ENCODE measurements around the gene YIPF3. TPM values are rescaled to one million over a fixed set of nuclear protein-coding genes. Genes with fewer than 3 reads are reported as not detected.

The YIPF3 gene
- total RNA-seq, 1 experiment from 2014 or later = 92.9 TPM

DNA sequence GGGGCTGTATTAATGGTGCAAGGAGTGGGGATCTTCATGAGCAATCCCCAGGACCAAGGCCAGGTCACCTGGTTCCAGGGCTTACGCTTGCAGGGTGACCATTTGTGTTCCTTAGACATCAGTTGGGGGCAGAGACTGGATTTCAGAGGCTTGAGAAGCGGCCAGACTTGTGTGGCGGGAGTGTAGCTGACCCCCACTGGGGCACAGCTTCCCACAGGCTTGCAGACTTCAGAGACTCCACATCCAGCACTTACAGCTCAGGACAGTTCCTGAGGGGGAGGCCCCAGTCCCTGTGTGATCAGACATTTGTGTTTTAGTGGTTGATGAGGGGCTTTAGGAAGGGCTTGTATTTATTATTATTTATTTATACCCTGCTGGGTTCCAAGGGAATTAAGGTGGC is 24.1 kb downstream of the YIPF3 start:
- Histone ChIP-seq H3K27me3 (ENCODE audit: control insufficient read depth, insufficient read depth, low read length) (no peaks in the 10 kb centered on the region), H3K4me3 (ENCODE audit: insufficient read depth, low read depth, low read length) (no peak overlapping the region), H3K36me3 (replicated peaks; ENCODE audit: control insufficient read depth, insufficient read depth, low read length) (peaks cover 4% of the 10 kb centered on the region)
- peak; percentile 76 for DNase-seq

DNA sequence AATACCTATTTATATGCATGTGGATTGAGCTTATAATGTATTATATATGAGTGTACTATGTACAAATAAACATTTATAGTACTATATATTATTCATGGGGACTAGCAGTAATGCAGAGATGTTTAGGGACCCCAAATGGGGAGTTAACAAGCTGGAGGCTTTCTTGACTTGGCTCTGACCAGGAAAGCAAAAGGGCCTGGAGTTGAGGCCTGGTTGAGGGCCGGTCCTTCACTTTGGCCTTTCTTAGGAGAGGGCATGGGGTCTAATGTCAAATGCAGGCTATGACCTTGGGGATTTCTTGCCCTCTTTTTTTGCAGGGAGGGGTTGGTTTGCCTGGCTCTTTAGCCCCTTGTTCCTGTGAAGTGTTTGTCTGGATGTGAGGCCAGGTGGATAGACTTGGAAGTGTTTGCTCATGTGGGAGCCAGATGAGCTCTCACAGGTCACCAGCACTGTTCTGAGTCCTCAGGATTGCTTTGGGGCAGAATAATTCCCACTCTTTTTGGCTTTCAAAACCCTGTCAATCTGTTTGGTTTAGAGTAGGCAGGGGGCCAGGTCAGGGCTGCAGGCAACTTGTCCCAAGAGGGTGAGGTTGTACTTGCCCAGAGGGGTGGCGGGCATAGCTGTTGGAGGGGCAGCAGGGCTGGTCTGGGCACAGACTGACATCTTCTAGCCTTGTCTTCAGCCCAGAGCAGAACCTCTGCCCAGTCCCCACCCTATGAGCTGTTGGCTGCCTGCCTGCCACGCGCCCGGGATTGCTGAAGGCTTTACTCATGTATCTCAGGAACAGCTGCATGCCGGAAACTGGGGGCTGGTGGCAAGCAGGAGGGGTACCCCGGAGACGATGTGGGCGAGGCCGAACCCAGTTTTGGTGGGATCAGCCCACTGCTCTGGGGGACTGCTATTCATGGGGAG is 24.7 kb downstream of the YIPF3 start:
- no peak overlapping the region for H3K4me3 ChIP-seq (ENCODE audit: insufficient read depth, low read depth, low read length)
- peak; percentile 31 for DNase-seq
- H3K36me3 ChIP-seq (replicated peaks; ENCODE audit: control insufficient read depth, insufficient read depth, low read length) = peaks cover 4% of the 10 kb centered on the region
- H3K27me3 ChIP-seq (ENCODE audit: control insufficient read depth, insufficient read depth, low read length) = no peaks in the 10 kb centered on the region

DNA sequence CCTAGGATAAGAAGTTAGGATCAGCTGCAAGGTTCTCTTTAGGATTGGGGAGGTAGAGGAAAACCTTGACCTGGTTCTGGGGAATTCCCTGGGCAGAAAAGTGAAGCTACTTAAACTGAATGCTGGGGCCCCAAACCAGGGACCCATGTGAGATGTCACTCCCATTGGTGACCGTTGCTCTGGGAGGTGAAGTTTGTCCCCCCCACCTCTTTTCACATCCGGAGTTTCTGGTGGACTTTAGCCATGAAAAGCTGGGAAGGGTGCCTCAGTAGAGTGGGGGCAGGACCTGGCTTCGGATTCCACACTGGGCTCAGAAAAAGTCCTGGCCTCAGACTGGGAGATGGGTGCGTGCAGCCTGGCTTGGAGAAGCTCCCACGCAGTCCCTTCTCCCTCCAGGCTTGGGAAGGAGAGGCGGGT is 26.2 kb downstream of the YIPF3 start:
- Histone ChIP-seq H3K36me3 (replicated peaks; ENCODE audit: control insufficient read depth, insufficient read depth, low read length) (peaks cover 4% of the 10 kb centered on the region), H3K4me3 (ENCODE audit: insufficient read depth, low read depth, low read length) (no peak overlapping the region), H3K27me3 (ENCODE audit: control insufficient read depth, insufficient read depth, low read length) (no peaks in the 10 kb centered on the region)
- peak; percentile 26 for DNase-seq

DNA sequence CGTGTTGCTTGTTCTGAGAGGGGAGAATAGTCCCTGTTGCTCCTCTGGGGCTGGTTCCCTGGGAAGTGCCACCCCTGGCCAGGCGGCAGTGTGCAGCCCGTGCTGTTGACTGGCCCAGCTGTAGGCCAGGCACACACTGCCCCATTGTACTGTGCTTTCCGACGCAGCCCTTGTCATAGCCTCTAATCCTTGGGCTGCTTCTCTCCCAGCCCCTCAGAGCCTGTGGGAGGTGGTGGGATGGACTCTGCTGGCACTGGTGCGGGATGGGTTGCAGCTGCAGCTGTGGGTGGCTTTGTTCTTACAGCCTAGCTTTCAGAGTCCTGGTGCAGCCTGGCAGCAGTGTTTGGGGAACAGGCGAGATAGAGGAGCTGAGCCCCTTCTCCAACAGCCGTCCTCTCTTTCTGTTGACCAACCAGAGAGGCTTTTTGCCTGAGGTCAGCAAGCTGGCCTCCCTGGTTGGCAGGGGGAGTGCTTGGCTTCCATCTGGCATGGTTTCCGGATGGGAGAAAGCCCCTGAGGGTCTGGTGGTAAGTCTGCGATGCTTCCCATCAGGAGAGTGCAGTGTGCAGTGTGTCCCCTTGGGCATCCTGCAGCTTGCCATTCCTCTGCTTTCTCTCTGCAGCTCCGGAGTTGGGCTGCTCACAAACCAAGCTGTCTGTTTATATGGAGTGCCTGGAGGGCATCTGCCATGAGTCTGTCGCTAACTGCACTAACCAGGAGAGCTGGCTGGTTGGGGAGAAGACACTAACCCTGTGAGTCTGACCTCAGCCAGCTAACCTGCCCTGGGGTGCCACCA is 27.3 kb downstream of the YIPF3 start:
- Histone ChIP-seq H3K36me3 (replicated peaks; ENCODE audit: control insufficient read depth, insufficient read depth, low read length) (peaks cover 4% of the 10 kb centered on the region), H3K27me3 (ENCODE audit: control insufficient read depth, insufficient read depth, low read length) (no peaks in the 10 kb centered on the region), H3K4me3 (ENCODE audit: insufficient read depth, low read depth, low read length) (no peak overlapping the region)
- DNase-seq = peak; percentile 35

DNA sequence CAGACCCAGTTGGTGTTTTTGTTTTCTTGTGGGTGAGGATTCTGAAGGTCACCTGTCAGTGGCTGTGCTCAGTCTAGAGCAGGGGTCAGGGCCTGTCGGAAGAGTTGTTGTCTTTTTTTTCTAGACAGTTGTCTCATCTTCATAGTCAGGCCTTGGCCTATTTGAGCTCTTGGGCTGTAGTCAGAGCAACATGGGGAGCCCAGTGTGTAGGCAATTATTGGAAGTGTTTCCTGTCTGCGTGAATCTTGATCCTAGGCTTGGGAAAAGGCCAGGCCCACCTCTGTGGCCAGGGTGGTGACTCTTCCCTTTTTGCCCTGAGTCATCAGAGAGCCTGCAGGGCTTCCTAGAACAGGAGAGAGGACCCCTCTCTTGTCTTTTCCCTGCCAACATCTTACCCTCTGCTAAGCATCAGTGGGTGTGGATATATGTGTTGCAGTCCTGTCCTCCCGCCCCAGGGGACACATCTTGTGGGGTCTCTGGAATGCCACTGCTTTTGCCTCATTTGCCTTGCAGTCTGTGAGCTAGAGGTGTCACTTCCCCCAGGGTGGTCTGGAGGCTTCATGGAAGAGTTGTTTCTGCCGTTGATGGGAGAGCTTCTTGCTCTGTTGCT is 28.0 kb downstream of the YIPF3 start:
- no peaks in the 10 kb centered on the region for H3K27me3 ChIP-seq (ENCODE audit: control insufficient read depth, insufficient read depth, low read length)
- peaks cover 4% of the 10 kb centered on the region for H3K36me3 ChIP-seq (replicated peaks; ENCODE audit: control insufficient read depth, insufficient read depth, low read length)
- peak; percentile 40 for DNase-seq
- H3K4me3 ChIP-seq (ENCODE audit: insufficient read depth, low read depth, low read length) = no peak overlapping the region

- no peak for DNase-seq
- no peak overlapping the region for H3K4me3 ChIP-seq (ENCODE audit: insufficient read depth, low read depth, low read length)
- no peaks in the 10 kb centered on the region for H3K27me3 ChIP-seq (ENCODE audit: control insufficient read depth, insufficient read depth, low read length)
- peaks cover 1% of the 10 kb centered on the region; the same call in 1 of the 2 replicates for H3K36me3 ChIP-seq (replicated peaks; ENCODE audit: control insufficient read depth, insufficient read depth, low read length)
These were observed 35.0 kb downstream of the YIPF3 start for GRCh38 chr6:43481591-43482236.

- H3K36me3 ChIP-seq (replicated peaks; ENCODE audit: control insufficient read depth, insufficient read depth, low read length) = peaks cover 1% of the 10 kb centered on the region; the same call in 1 of the 2 replicates
- no peak for DNase-seq
These were observed 35.7 kb downstream of the YIPF3 start for GRCh38 chr6:43481075-43481474.

DNA sequence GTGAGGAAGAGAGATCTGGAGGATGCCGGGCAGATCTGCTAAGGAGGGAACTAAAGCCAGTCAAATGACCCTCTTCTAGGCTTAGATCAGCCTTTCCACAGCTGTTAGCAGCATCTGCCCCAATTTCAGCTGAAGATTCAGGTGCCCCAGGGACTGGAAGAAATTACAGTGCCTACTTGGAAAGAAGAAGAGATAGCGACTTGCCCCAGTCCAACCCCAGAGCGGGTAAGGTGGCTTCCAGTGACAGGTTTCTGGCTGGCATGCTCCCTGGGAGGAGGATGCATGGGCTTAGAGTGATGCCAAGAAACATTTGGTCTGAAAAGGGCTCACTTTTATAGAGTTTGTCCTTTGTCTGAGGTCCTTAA is 38.7 kb downstream of the YIPF3 start:
- no peak for DNase-seq
- no peaks in the 10 kb centered on the region for H3K27me3 ChIP-seq (ENCODE audit: control insufficient read depth, insufficient read depth, low read length)

More at GRCh38 chr6:43481075-43481474, 35.7 kb downstream of the YIPF3 start:
- H3K27me3 ChIP-seq (ENCODE audit: control insufficient read depth, insufficient read depth, low read length) = no peaks in the 10 kb centered on the region
- no peak overlapping the region for H3K4me3 ChIP-seq (ENCODE audit: insufficient read depth, low read depth, low read length)

GRCh38 chr6:43477235-43478007 is 39.3 kb downstream of the YIPF3 start, which contains the start of gene TJAP1:
Gene TJAP1, plus strand, starts transcription at chr6:43477570. Its CDS starts 21,432 bp downstream, at chr6:43499002.
- H3K4me3 ChIP-seq (ENCODE audit: insufficient read depth, low read depth, low read length) = peak within 1 kb of the TSS; percentile 49
- peak; percentile 97 for DNase-seq
- H3K27me3 ChIP-seq (ENCODE audit: control insufficient read depth, insufficient read depth, low read length) = no peaks in the 10 kb centered on the region
- 0 out of 2 replicates have a peak, but pooled peaks cover 1% of the 10 kb centered on the region for H3K36me3 ChIP-seq (replicated peaks; ENCODE audit: control insufficient read depth, insufficient read depth, low read length)

More for the DNA sequence above, 38.7 kb downstream of the YIPF3 start:
- peak overlapping the region; percentile 49 for H3K4me3 ChIP-seq (ENCODE audit: insufficient read depth, low read depth, low read length)
- H3K36me3 ChIP-seq (replicated peaks; ENCODE audit: control insufficient read depth, insufficient read depth, low read length) = 0 out of 2 replicates have a peak, but pooled peaks cover 1% of the 10 kb centered on the region

- Histone ChIP-seq H3K27me3 (ENCODE audit: control insufficient read depth, insufficient read depth, low read length) (no peaks in the 10 kb centered on the region), H3K4me3 (ENCODE audit: insufficient read depth, low read depth, low read length) (peak overlapping the region; percentile 36), H3K36me3 (replicated peaks; ENCODE audit: control insufficient read depth, insufficient read depth, low read length) (0 out of 2 replicates have a peak, but pooled peaks cover 1% of the 10 kb centered on the region)
- DNase-seq = no peak
These were observed 40.0 kb downstream of the YIPF3 start for GRCh38 chr6:43476746-43477145.

DNA sequence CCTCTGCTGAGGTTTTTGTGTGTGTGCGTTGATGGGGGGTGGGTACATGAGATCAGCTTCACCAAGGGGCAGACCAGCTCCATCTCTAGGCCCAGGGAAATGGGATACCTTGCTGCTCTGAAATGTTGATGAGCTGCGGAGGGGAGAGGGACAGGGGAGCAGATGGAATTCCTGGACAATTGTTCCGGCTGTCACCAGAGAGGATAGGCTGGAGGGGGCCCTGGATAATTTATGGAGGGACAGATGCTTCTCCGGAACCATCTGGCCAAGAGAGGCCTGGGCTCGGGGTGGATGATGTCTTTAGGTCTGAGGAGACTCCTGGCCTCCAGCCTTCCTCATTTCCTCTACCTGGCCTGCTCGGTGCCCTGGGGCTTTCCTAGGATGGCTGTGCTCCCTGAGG is 41.2 kb downstream of the YIPF3 start:
- Histone ChIP-seq H3K27me3 (ENCODE audit: control insufficient read depth, insufficient read depth, low read length) (no peaks in the 10 kb centered on the region), H3K4me3 (ENCODE audit: insufficient read depth, low read depth, low read length) (no peak overlapping the region), H3K36me3 (replicated peaks; ENCODE audit: control insufficient read depth, insufficient read depth, low read length) (0 out of 2 replicates have a peak, but pooled peaks cover 1% of the 10 kb centered on the region)
- DNase-seq = no peak

DNA sequence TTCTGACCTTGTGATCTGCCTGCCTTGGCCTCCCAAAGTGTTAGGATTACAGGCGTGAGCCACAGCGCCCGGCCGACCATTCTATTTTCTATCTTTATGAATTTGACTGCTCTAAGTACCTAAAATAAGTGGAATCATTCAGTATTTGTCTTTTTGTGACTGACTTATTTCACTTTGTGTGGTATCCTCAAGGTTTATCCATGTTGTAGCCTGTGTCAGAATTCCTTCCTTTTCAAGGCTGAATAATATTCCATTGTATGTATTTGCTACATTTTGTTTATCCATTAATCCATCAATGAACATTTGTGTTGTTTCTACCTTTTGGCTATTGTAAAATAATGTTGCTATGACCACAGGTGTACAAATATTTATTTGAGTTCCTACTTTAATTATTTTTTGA is 44.2 kb downstream of the YIPF3 start:
- Histone ChIP-seq H3K4me3 (ENCODE audit: insufficient read depth, low read depth, low read length) (no peak overlapping the region), H3K36me3 (replicated peaks; ENCODE audit: control insufficient read depth, insufficient read depth, low read length) (no peaks in the 10 kb centered on the region), H3K27me3 (ENCODE audit: control insufficient read depth, insufficient read depth, low read length) (no peaks in the 10 kb centered on the region)
- DNase-seq = no peak

DNA sequence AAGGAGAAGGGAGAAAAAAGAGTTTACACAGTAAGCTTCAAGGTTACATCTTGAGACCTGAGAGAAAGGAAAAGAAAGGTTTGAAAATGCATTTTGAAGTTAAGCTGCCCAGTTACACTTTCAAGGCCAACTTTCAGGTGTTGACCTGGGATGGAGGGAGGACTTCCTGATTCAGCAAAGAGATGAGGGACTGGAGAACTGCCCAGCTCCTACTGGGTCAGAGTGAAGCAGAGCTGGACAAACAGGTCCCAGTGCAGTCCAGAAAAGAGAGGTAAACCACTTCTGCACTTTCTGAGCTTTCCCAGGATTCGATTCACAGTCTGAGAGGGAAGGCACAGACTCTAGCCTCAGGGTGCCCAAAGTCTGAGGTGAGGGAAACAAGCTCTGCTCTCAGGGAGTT is 45.3 kb downstream of the YIPF3 start:
- H3K4me3 ChIP-seq (ENCODE audit: insufficient read depth, low read depth, low read length) = no peak overlapping the region
- no peak for DNase-seq
- H3K27me3 ChIP-seq (ENCODE audit: control insufficient read depth, insufficient read depth, low read length) = no peaks in the 10 kb centered on the region
- no peaks in the 10 kb centered on the region for H3K36me3 ChIP-seq (replicated peaks; ENCODE audit: control insufficient read depth, insufficient read depth, low read length)
